ENCODE data around the gene MRPL2. TPM values are rescaled to one million over a fixed set of nuclear protein-coding genes. Genes with fewer than 3 reads are reported as not detected.

MRPL2 gene
- 10 to 100 TPM; 87.7 to 95.1 TPM for total RNA-seq

- DNase-seq, result peak; percentile 99
- Mint-ChIP-seq H3K4me3 (peak within 1 kb of the TSS; percentile 86), H3K9me3 (no peaks in the 10 kb centered on the region), H3K27ac (peak within 1 kb of the TSS; percentile 93), H3K36me3 (ENCODE audit: low read depth) (peaks cover 18% of the 10 kb centered on the region), H3K4me1 (ENCODE audit: low read depth) (peaks cover 29% of the 10 kb centered on the region), H3K27me3 (ENCODE audit: low read depth) (no peaks in the 10 kb centered on the region)
- intact Hi-C loops (cut with micrococcal nuclease), result loop anchor here (1.0 to 5.0 kb wide), 11 partner anchors 45 to 568 kb away; partner anchors contain the start of genes BICRAL, CNPY3, GTPBP2 and KLHDC3
- CTCF ChIA-PET, result interaction anchor here (0.6 to 2.3 kb wide), 2 partner anchors 84 to 597 kb away, joined by 4 to 8 read pairs; no protein-coding TSS in a partner anchor
Observed at GRCh38 chr6:43059168-43060033, at the start of gene MRPL2, which contains the start of gene KLC4. TSS of gene MRPL2 (minus strand) at chr6:43059434. CDS start at chr6:43059381, 53 bp downstream. TSS of gene KLC4 (plus strand) at chr6:43059631. CDS start at chr6:43061336, 1,705 bp downstream.

DNA sequence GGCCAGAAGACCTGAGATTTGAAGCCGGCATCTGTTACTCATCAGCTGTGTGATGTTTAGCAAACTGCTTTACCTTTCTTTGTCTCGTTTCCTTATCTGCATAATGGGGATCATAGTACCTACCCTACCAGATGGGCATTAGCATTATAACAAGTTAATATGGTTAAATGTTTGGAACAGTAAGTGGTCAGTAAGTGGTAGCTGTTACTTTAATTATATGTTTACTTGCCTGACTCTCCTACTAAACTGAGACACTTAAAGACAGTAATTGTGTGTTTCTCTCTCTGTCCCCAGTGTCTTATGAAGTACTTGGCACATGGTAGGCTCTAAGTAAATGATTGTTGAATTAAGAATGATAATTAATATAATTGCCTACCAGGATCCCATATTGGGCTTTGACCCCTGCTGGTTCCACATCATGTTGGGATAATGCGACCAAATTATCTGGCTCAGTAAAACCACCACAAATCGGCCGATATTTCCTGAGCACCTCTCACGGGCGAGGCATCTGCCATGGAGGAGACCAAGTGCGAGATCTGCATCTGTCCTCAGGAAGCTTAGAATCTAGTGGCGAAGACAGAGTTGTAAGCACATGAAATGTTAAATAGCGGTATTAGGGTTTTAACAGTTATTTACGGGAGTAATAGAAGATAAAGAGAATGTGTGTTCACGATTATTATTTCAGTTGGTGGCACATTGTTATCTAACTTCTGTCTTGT is 48.3 kb upstream of the MRPL2 start:
- no peaks in the 10 kb centered on the region for H3K4me1 Mint-ChIP-seq (ENCODE audit: low read depth)
- H3K9me3 Mint-ChIP-seq, result no peaks in the 10 kb centered on the region
- no peak overlapping the region for H3K27ac Mint-ChIP-seq
- H3K27me3 Mint-ChIP-seq (ENCODE audit: low read depth), result no peaks in the 10 kb centered on the region
- intact Hi-C loops (cut with micrococcal nuclease), result no loop called here
- H3K36me3 Mint-ChIP-seq (ENCODE audit: low read depth), result no peaks in the 10 kb centered on the region
- CTCF ChIA-PET, result no interaction called here
- H3K4me3 Mint-ChIP-seq, result no peak overlapping the region
- DNase-seq, result no peak

GRCh38 chr6:43105538-43106222 is 46.4 kb upstream of the MRPL2 start:
- CTCF ChIA-PET, result no interaction called here
- Mint-ChIP-seq H3K4me3 (no peak overlapping the region), H3K36me3 (ENCODE audit: low read depth) (no peaks in the 10 kb centered on the region), H3K4me1 (ENCODE audit: low read depth) (no peaks in the 10 kb centered on the region), H3K9me3 (no peaks in the 10 kb centered on the region), H3K27ac (no peak overlapping the region), H3K27me3 (ENCODE audit: low read depth) (no peaks in the 10 kb centered on the region)
- DNase-seq, result no peak
- intact Hi-C loops (cut with micrococcal nuclease), result no loop called here

- H3K4me1 Mint-ChIP-seq (ENCODE audit: low read depth), result no peaks in the 10 kb centered on the region
- no peak overlapping the region for H3K4me3 Mint-ChIP-seq
- H3K9me3 Mint-ChIP-seq, result no peaks in the 10 kb centered on the region
- CTCF ChIA-PET, result no interaction called here
- no peak for DNase-seq
- intact Hi-C loops (cut with micrococcal nuclease), result no loop called here
- H3K27ac Mint-ChIP-seq, result no peak overlapping the region
- H3K36me3 Mint-ChIP-seq (ENCODE audit: low read depth), result no peaks in the 10 kb centered on the region
- H3K27me3 Mint-ChIP-seq (ENCODE audit: low read depth), result no peaks in the 10 kb centered on the region
Observed at GRCh38 chr6:43103253-43103876, 44.1 kb upstream of the MRPL2 start.

DNA sequence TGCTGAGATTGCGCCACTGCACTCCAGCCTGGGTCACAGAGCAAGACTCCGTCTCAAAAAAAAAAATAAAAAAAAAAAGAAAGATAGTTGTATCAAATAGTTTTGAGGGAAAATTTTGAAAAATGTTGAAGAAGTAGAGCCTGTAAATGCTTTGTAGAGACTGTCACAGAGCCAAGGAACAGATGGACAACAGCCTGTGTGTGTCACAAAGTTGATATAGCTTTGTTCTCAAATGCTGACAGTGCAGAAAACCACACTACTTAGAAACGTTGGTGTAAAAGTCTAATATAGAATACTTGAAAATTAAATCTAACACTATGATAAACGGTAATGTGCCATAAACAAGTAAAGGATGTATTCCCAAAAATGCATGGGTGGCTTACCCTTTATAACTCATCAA is 42.3 kb upstream of the MRPL2 start:
- H3K4me3 Mint-ChIP-seq, result no peak overlapping the region
- DNase-seq, result no peak
- H3K27ac Mint-ChIP-seq, result no peak overlapping the region
- no peaks in the 10 kb centered on the region for H3K4me1 Mint-ChIP-seq (ENCODE audit: low read depth)
- intact Hi-C loops (cut with micrococcal nuclease), result no loop called here
- no peaks in the 10 kb centered on the region for H3K36me3 Mint-ChIP-seq (ENCODE audit: low read depth)
- CTCF ChIA-PET, result interaction anchor here (0.6 to 0.7 kb wide), 2 partner anchors 404 to 440 kb away, joined by 3 read pairs; no protein-coding TSS in a partner anchor
- H3K27me3 Mint-ChIP-seq (ENCODE audit: low read depth), result no peaks in the 10 kb centered on the region
- no peaks in the 10 kb centered on the region for H3K9me3 Mint-ChIP-seq

- DNase-seq, result no peak
- Mint-ChIP-seq H3K27ac (no peak overlapping the region), H3K36me3 (ENCODE audit: low read depth) (no peaks in the 10 kb centered on the region), H3K27me3 (ENCODE audit: low read depth) (no peaks in the 10 kb centered on the region), H3K4me1 (ENCODE audit: low read depth) (peaks cover 6% of the 10 kb centered on the region), H3K9me3 (no peaks in the 10 kb centered on the region), H3K4me3 (no peak overlapping the region)
- CTCF ChIA-PET, result interaction anchor here (0.6 to 1.1 kb wide), 3 partner anchors 8 to 166 kb away, joined by 3 to 4 read pairs (median 3); no protein-coding TSS in a partner anchor
- intact Hi-C loops (cut with micrococcal nuclease), result no loop called here
Observed at GRCh38 chr6:43097502-43097901, 38.3 kb upstream of the MRPL2 start.

- no peak overlapping the region for H3K27ac Mint-ChIP-seq
- H3K36me3 Mint-ChIP-seq (ENCODE audit: low read depth), result no peaks in the 10 kb centered on the region
- no peak for DNase-seq
- H3K4me1 Mint-ChIP-seq (ENCODE audit: low read depth), result peaks cover 6% of the 10 kb centered on the region
- no peak overlapping the region for H3K4me3 Mint-ChIP-seq
- H3K9me3 Mint-ChIP-seq, result no peaks in the 10 kb centered on the region
- no peaks in the 10 kb centered on the region for H3K27me3 Mint-ChIP-seq (ENCODE audit: low read depth)
- CTCF ChIA-PET, result interaction anchor here (0.8 to 1.1 kb wide), 2 partner anchors 7 to 28 kb away, joined by 3 to 4 read pairs; no protein-coding TSS in a partner anchor
- intact Hi-C loops (cut with micrococcal nuclease), result no loop called here
Observed at GRCh38 chr6:43097098-43097489, 37.9 kb upstream of the MRPL2 start.

DNA sequence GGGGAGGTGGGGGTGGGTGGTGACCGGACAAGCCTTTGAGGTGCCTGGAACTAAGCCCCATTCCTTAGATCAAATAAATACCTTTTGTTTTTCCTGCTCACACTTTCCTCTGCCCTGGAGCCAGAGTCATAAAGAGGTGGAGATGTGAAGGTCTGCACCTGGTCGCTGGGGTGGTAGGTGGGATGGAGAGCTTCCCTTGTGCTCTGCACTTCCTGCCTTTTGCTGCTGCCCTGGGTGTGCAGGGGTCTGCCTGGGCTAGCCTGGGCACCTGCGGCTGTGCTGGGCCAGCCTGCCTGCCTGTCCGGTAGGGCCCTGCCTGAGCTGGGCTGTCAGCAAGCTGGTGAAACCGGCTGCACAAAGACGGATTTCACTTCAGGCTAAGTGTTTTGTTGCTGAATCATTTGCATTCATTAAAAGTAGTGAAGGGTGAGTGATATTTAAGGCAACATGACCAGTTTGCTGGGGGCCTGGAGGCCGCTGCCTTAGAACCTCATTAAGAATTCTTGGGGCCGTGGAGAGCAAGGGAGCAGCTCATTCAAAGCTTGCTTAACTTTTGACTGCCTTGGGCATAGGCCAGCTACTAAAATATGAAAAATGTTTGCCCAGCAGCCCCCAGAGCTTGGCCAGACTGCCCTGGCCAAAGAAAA is 37.3 kb upstream of the MRPL2 start:
- CTCF ChIA-PET, result interaction anchor here (0.8 to 1.0 kb wide), 2 partner anchors 9 to 27 kb away, joined by 3 to 4 read pairs; no protein-coding TSS in a partner anchor
- no peaks in the 10 kb centered on the region for H3K36me3 Mint-ChIP-seq (ENCODE audit: low read depth)
- no peak overlapping the region for H3K4me3 Mint-ChIP-seq
- intact Hi-C loops (cut with micrococcal nuclease), result no loop called here
- H3K27me3 Mint-ChIP-seq (ENCODE audit: low read depth), result no peaks in the 10 kb centered on the region
- H3K9me3 Mint-ChIP-seq, result no peaks in the 10 kb centered on the region
- peaks cover 6% of the 10 kb centered on the region for H3K4me1 Mint-ChIP-seq (ENCODE audit: low read depth)
- no peak overlapping the region for H3K27ac Mint-ChIP-seq
- no peak for DNase-seq

GRCh38 chr6:43095939-43096338 is 36.7 kb upstream of the MRPL2 start:
- Mint-ChIP-seq H3K36me3 (ENCODE audit: low read depth) (no peaks in the 10 kb centered on the region), H3K27ac (no peak overlapping the region), H3K4me1 (ENCODE audit: low read depth) (peaks cover 6% of the 10 kb centered on the region), H3K27me3 (ENCODE audit: low read depth) (no peaks in the 10 kb centered on the region), H3K9me3 (no peaks in the 10 kb centered on the region), H3K4me3 (no peak overlapping the region)
- intact Hi-C loops (cut with micrococcal nuclease), result no loop called here
- CTCF ChIA-PET, result interaction anchor here (1.0 kb wide), 1 partner anchor 9 kb away, joined by 3 read pairs; no protein-coding TSS in a partner anchor
- no peak for DNase-seq

GRCh38 chr6:43093436-43094289 is 34.4 kb upstream of the MRPL2 start:
- Mint-ChIP-seq H3K27ac (no peak overlapping the region), H3K4me3 (peak overlapping the region; percentile 0)
- DNase-seq, result peak; percentile 18

DNA sequence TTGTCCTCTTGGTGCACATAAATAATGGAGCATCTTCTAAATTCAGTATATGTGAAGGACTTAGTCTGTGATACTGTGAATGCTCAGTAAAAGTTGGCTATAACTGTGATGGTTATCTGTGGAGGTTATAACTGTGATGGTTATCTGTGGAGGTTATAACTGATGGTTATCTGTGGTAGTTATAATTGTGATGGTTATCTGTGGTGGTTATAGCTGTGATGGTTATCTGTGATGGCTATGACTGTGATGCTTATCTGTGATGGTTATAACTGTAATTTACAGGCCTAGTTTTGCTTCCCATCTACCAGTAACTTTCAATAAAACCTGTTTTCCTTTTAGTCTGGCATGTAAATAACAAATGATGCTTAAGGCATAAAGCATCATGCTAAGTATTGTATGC is 33.4 kb upstream of the MRPL2 start:
- intact Hi-C loops (cut with micrococcal nuclease), result no loop called here
- H3K36me3 Mint-ChIP-seq (ENCODE audit: low read depth), result no peaks in the 10 kb centered on the region
- CTCF ChIA-PET, result no interaction called here
- no peak overlapping the region for H3K4me3 Mint-ChIP-seq
- peaks cover 6% of the 10 kb centered on the region for H3K4me1 Mint-ChIP-seq (ENCODE audit: low read depth)
- no peak for DNase-seq
- no peaks in the 10 kb centered on the region for H3K27me3 Mint-ChIP-seq (ENCODE audit: low read depth)
- H3K9me3 Mint-ChIP-seq, result no peaks in the 10 kb centered on the region
- H3K27ac Mint-ChIP-seq, result no peak overlapping the region

More at GRCh38 chr6:43093436-43094289, 34.4 kb upstream of the MRPL2 start:
- H3K27me3 Mint-ChIP-seq (ENCODE audit: low read depth), result no peaks in the 10 kb centered on the region
- CTCF ChIA-PET, result no interaction called here
- no peaks in the 10 kb centered on the region for H3K36me3 Mint-ChIP-seq (ENCODE audit: low read depth)
- H3K4me1 Mint-ChIP-seq (ENCODE audit: low read depth), result peaks cover 6% of the 10 kb centered on the region
- intact Hi-C loops (cut with micrococcal nuclease), result no loop called here
- H3K9me3 Mint-ChIP-seq, result no peaks in the 10 kb centered on the region
